LNCAP (cell line): ENCODE results near the gene STK33.

Experiments
- TF ChIP-seq, protein P1 (sequence below): fragments of 450-650 bp; IDR thresholded peaks from 2 replicates; pipeline ENCODE4 v1.5.1; 2017; ENCODE audit warnings: mild to moderate bottlenecking

Gene STK33

DNA sequence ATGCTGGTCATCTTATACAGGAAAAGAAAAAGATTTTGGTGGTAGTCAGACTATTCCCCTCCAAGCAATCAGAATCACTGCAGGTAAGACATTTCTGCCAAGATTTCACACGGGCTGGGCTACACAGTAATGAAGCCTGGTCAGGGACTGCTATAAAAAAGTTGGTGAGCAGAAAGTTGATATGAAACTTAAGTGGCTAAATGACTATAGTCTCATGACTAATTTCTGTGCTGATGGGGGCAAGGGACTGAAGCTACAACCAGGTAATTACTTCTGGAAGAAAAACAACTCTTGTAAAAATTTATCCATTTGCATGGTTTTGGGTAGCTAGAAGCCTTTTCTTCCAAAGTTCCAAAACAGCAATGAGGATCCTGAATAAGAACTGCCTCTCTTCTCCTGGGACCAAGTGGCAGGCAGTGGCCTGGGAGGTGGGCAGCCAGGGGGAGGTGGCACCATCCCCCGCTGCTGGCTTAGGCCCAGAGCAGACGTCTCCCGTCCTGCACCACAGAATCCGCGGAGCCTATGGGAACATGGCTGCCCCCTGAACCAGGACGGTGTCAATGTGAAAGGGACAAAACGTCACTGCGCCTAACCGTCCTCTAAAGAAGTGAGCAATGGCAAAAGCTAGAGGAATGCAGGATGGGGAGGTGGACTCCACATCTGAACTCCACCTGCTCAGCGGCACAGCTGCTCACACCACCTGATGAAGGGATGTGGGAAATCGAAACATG, 207.7 kb downstream of the STK33 start:
- TF ChIP-seq, protein P1, sequence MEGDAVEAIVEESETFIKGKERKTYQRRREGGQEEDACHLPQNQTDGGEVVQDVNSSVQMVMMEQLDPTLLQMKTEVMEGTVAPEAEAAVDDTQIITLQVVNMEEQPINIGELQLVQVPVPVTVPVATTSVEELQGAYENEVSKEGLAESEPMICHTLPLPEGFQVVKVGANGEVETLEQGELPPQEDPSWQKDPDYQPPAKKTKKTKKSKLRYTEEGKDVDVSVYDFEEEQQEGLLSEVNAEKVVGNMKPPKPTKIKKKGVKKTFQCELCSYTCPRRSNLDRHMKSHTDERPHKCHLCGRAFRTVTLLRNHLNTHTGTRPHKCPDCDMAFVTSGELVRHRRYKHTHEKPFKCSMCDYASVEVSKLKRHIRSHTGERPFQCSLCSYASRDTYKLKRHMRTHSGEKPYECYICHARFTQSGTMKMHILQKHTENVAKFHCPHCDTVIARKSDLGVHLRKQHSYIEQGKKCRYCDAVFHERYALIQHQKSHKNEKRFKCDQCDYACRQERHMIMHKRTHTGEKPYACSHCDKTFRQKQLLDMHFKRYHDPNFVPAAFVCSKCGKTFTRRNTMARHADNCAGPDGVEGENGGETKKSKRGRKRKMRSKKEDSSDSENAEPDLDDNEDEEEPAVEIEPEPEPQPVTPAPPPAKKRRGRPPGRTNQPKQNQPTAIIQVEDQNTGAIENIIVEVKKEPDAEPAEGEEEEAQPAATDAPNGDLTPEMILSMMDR, result no peak

GRCh38 chr11:8384199-8384821, 209.7 kb downstream of the STK33 start:
- TF ChIP-seq, protein P1, result peak; percentile 25; the same call in 1 of the 2 replicates

DNA sequence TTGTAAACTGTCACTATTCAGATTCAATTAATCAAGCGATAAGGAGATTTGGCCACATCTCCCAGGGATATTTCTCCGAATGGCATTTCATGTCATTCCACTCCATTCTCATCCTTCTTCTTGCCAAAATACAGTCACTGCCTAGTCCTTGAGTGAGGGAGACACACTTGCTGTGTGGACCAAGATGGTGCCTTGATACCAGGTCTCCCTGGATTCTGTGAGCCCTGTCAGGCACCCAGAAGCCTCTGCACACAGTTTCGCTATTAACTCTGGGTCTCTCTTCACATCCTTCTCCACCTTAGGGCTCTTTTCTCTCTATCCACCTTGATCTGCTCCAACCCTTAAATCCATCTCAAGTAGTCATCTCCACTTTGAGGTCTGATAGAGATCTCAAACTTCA, 210.4 kb downstream of the STK33 start:
- TF ChIP-seq, protein P1, result no peak

DNA sequence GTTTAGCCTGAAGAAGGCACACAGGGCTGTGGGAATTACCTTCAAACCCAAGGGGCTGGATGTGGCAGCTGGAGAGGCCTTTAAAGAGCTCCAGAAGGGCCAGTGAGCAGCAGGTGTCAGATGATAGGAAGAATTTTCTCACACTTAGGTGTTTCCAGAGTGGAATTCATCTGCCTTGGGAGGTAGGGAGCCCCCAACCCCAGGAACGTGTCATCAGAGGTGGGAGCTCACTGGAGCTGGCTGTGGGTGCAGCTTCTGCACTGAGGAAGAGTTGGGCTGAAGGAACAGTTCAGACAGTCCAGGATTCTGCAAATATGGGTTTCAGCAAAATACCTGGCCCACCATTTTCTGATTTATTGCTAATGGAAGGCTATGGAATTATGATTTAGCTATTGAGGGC, 210.8 kb downstream of the STK33 start:
- TF ChIP-seq, protein P1, result no peak

DNA sequence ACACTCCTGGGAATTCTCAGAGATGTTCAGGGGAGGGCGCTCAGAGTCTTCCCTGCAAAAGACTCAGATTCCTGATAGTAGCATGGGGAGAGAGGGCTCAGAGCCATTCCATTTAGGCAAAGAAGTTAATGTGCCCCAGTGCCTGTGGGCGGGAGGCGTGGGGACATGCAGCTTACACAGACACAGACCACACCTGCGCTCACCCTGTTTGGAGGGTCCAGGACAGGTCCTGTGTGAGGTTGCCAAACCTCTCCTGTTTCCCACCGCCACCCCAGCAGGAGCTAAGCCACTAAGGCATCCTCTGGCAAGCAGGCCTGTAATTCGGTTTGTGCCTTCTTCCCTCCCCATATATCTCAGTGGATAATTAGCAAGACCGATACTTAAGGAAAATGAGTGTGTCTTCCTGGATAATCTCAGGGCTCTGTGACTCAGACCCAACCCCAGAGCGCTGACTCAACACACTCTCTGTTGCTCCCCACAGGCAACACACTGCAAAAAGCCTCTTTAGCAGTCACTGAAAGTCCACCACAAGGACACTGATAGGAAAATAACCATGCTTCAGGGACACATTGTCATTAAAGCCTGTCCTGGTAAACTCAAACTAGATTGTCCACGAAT, 211.5 kb downstream of the STK33 start:
- TF ChIP-seq, protein P1, result no peak

GRCh38 chr11:8381871-8382396, 212.1 kb downstream of the STK33 start:
- TF ChIP-seq, protein P1, result no peak

DNA sequence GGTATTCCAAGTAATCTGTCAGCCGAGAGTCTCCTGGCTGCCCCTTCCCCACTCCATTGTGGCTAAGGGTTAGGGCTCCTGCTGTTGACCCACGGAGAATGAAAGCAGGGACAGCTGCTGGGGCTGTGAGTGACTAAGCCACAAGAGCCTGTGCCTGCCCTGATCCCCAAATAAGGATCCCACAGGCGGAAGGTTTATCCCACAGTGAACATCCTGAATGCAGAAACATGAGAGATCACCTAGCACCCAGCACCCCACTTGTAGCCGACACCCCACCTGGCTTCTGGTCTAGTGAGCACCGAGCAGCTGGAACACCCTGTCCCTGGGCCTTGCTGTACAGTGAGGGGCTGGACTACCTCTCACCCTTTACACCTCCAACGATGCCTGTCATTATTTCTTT, 212.7 kb downstream of the STK33 start:
- TF ChIP-seq, protein P1, result no peak
